ENCODE data around the gene KCNH4.

DNA sequence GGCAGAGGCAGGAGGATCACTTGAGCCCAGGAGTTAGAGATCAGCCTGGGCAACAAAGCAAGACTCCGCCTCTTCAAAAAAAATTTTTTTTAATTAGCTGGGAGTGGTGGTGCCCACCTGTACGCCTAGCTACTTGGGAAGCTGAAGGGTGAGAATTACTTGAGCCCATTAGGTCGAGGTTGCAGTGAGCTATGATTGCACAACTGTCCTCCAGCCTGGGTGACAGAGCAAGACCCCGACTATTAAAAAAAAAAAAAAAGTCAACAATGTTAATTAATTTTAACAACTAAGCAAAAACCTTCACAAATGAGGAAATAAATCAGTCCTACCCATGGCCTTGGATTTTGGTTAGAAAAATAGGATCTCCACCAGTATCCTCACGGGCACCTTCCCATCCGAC lies 73.8 kb downstream of the KCNH4 start:
- TF ChIP-seq, protein P1, sequence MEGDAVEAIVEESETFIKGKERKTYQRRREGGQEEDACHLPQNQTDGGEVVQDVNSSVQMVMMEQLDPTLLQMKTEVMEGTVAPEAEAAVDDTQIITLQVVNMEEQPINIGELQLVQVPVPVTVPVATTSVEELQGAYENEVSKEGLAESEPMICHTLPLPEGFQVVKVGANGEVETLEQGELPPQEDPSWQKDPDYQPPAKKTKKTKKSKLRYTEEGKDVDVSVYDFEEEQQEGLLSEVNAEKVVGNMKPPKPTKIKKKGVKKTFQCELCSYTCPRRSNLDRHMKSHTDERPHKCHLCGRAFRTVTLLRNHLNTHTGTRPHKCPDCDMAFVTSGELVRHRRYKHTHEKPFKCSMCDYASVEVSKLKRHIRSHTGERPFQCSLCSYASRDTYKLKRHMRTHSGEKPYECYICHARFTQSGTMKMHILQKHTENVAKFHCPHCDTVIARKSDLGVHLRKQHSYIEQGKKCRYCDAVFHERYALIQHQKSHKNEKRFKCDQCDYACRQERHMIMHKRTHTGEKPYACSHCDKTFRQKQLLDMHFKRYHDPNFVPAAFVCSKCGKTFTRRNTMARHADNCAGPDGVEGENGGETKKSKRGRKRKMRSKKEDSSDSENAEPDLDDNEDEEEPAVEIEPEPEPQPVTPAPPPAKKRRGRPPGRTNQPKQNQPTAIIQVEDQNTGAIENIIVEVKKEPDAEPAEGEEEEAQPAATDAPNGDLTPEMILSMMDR (IDR thresholded peaks at IDR 0.05; ENCODE audit: low read depth, low read length, poor library complexity, severe bottlenecking) = no peak
- TF ChIP-seq EZH2phosphoT487 (IDR thresholded peaks at IDR 0.05; ENCODE audit: borderline replicate concordance, low read length) = no peak

Measured in DOHH2 (cell line).